SK-N-SH (cell line): Measurements from ENCODE around the gene COL26A1. TPM values are rescaled to one million over a fixed set of nuclear protein-coding genes. Genes with fewer than 3 reads are reported as not detected.

ENCODE experiments used
- CTCF ChIA-PET: fragments of 300-600, 350-600 bp; formaldehyde crosslinking; extraction: SDS; loops from one replicate; lab custom pipeline; 2021; lab: Yijun Ruan, JAX
- POLR2A ChIA-PET: fragments of 350-600 bp; sonication (Branson Sonifier 250); formaldehyde crosslinking; extraction: SDS; loops from one replicate; lab custom pipeline; 2020; ENCODE audit warnings: antibody characterized with exemption, inconsistent platforms; lab: Yijun Ruan, JAX
- DNase-seq: peaks from one replicate; pipeline ENCODE4 v3.0.0; 2012
- H2AFZ ChIP-seq: fragments of 200-600 bp; sonication (generic); 2 replicates; pipeline ENCODE4 v1.8.1; 2016; ENCODE audit warnings: antibody characterized with exemption, mild to moderate bottlenecking, low read depth
- H3F3A ChIP-seq: fragments of 200-600 bp; sonication (generic); replicated peaks from 2 replicates; pipeline ENCODE3; 2016; ENCODE audit warnings: antibody characterized with exemption, mild to moderate bottlenecking; ENCODE audit not compliant: insufficient read depth
- H3K27ac ChIP-seq, 2 experiments: fragments of 200-500 bp in 1 of 2; fragments of 200-600 bp in 1 of 2; sonication (Bioruptor generic) in 1 of 2; sonication (generic), shearing (Covaris generic) in 1 of 2; 2 replicates each; pipeline versions ENCODE4 v1.5.1 to v1.6.1; 2014 to 2016; ENCODE audit warnings: low read depth in 2 of 2, inconsistent platforms in 1 of 2, low read length in 1 of 2, mild to moderate bottlenecking in 1 of 2, mixed read lengths in 1 of 2
- H3K27me3 ChIP-seq: fragments of 200-600 bp; sonication (generic), shearing (Covaris generic); 2 replicates; pipeline ENCODE4 v1.6.1; 2016; ENCODE audit warnings: mixed run types; ENCODE audit not compliant: insufficient read depth
- H3K36me3 ChIP-seq, 2 experiments: fragments of 200-500 bp in 1 of 2; fragments of 200-600 bp in 1 of 2; sonication (Bioruptor generic) in 1 of 2; sonication (generic) in 1 of 2; replicated peaks in 1 of 2; 2 replicates each; pipeline versions ENCODE3 to v1.5.1; 2014 to 2016; ENCODE audit warnings: low read length in 1 of 2, mild to moderate bottlenecking in 1 of 2; ENCODE audit not compliant: insufficient read depth in 2 of 2, control insufficient read depth in 1 of 2
- H3K4me1 ChIP-seq, 2 experiments: fragments of 200-500 bp in 1 of 2; fragments of 200-600 bp in 1 of 2; sonication (Bioruptor generic) in 1 of 2; sonication (generic), shearing (Covaris generic) in 1 of 2; 2 replicates each; pipeline versions ENCODE4 v1.5.1 to v1.6.1; 2014 to 2016; ENCODE audit warnings: low read depth in 1 of 2, low read length in 1 of 2, mixed run types in 1 of 2; ENCODE audit not compliant: insufficient read depth in 2 of 2, control insufficient read depth in 1 of 2
- H3K4me2 ChIP-seq: fragments of 200-600 bp; sonication (generic), shearing (Covaris generic); 2 replicates; pipeline ENCODE4 v1.6.1; 2017; ENCODE audit warnings: mixed run types
- H3K4me3 ChIP-seq, 2 experiments: fragments of 200-500 bp in 1 of 2; fragments of 200-600 bp in 1 of 2; sonication (Bioruptor generic) in 1 of 2; sonication (generic), shearing (Covaris generic) in 1 of 2; 2 replicates each; pipeline versions ENCODE4 v1.5.1 to v1.8.1; 2014 to 2016; ENCODE audit warnings: low read depth in 2 of 2, inconsistent platforms in 1 of 2, low read length in 1 of 2, mild to moderate bottlenecking in 1 of 2, mixed read lengths in 1 of 2, moderate library complexity in 1 of 2
- H3K79me2 ChIP-seq: fragments of 200-600 bp; sonication (generic); 2 replicates; pipeline ENCODE4 v1.8.1; 2017; ENCODE audit warnings: mild to moderate bottlenecking; ENCODE audit not compliant: insufficient read depth
- H3K9ac ChIP-seq: fragments of 200-600 bp; sonication (generic); 2 replicates; pipeline ENCODE4 v1.6.1; 2017; ENCODE audit warnings: mixed run types
- H3K9me2 ChIP-seq: fragments of 200-600 bp; sonication (generic); 2 replicates; pipeline ENCODE4 v1.6.1; 2017; ENCODE audit warnings: mixed run types
- H3K9me3 ChIP-seq: fragments of 200-600 bp; sonication (generic); 2 replicates; pipeline ENCODE4 v1.6.1; 2017; ENCODE audit warnings: mixed run types, mild to moderate bottlenecking, moderate library complexity
- H4K20me1 ChIP-seq: fragments of 200-600 bp; sonication (generic); 2 replicates; pipeline ENCODE4 v1.6.1; 2017; ENCODE audit warnings: mild to moderate bottlenecking, mixed run types; ENCODE audit not compliant: insufficient read depth
- CHD2 ChIP-seq: fragments of 150-350 bp; IDR thresholded peaks from 2 replicates; pipeline ENCODE4 v1.6.1; 2018; ENCODE audit warnings: low read length; ENCODE audit not compliant: partially characterized antibody
- ELF1 ChIP-seq: IDR thresholded peaks from 2 replicates; pipeline ENCODE4 v1.4.0; 2012
- EZH2phosphoT487 ChIP-seq: fragments of 200-600 bp; sonication (generic); IDR thresholded peaks from 2 replicates; pipeline ENCODE4 v1.6.1; 2017; ENCODE audit warnings: low read depth, mixed run types, mild to moderate bottlenecking, antibody characterized with exemption, moderate library complexity, borderline replicate concordance
- FOSL2 ChIP-seq: IDR thresholded peaks from 2 replicates; pipeline ENCODE4 v1.4.0; 2012; ENCODE audit warnings: low read depth, mild to moderate bottlenecking, moderate library complexity, borderline replicate concordance
- GATA2 ChIP-seq: sonication (generic); formaldehyde crosslinking; IDR thresholded peaks from 2 replicates; pipeline ENCODE4 v1.5.0; 2020; ENCODE audit warnings: mild to moderate bottlenecking, missing genetic modification reagents
- IRF3 ChIP-seq: fragments of 150-350 bp; IDR thresholded peaks from 2 replicates; pipeline ENCODE4 v1.6.1; 2016; ENCODE audit warnings: mild to moderate bottlenecking, low read depth, low read length
- JUND ChIP-seq: IDR thresholded peaks from 2 replicates; pipeline ENCODE4 v1.4.0; 2012
- MAX ChIP-seq: IDR thresholded peaks from 2 replicates; pipeline ENCODE4 v1.4.0; 2012; ENCODE audit warnings: low read depth
- MEF2A ChIP-seq: IDR thresholded peaks from 2 replicates; pipeline ENCODE4 v1.4.0; 2012; ENCODE audit warnings: low read depth, borderline replicate concordance
- MXI1 ChIP-seq: IDR thresholded peaks from 2 replicates; pipeline ENCODE4 v1.6.1; 2012; ENCODE audit warnings: mild to moderate bottlenecking, low read depth, low read length, improper control_type of control experiment
- NFIC ChIP-seq: IDR thresholded peaks from 2 replicates; pipeline ENCODE4 v1.4.0; 2012; ENCODE audit warnings: borderline replicate concordance
- NRF1 ChIP-seq: IDR thresholded peaks from 2 replicates; pipeline ENCODE4 v1.6.1; 2012; ENCODE audit warnings: low read depth, mild to moderate bottlenecking, low read length
- POLR2AphosphoS5 ChIP-seq: IDR thresholded peaks from 2 replicates; pipeline ENCODE4 v1.6.1; 2012; ENCODE audit warnings: low read depth, low read length
- RCOR1 ChIP-seq: fragments of 150-350 bp; IDR thresholded peaks from 2 replicates; pipeline ENCODE4 v1.6.1; 2017; ENCODE audit warnings: antibody characterized with exemption, low read length
- SIN3A ChIP-seq: IDR thresholded peaks from 2 replicates; pipeline ENCODE4 v1.6.1; 2012; ENCODE audit warnings: low read depth, mild to moderate bottlenecking, low read length, moderate library complexity, borderline replicate concordance
- TEAD4 ChIP-seq: IDR thresholded peaks from 2 replicates; pipeline ENCODE4 v1.4.0; 2012; ENCODE audit warnings: mild to moderate bottlenecking, borderline replicate concordance; ENCODE audit not compliant: insufficient read depth
- USF1 ChIP-seq: IDR thresholded peaks from 2 replicates; pipeline ENCODE4 v1.4.0; 2012; ENCODE audit warnings: low read depth, borderline replicate concordance
- USF2 ChIP-seq: fragments of 150-350 bp; IDR thresholded peaks from 2 replicates; pipeline ENCODE4 v1.6.1; 2017; ENCODE audit warnings: antibody characterized with exemption, low read length, low read depth, borderline replicate concordance
- YY1 ChIP-seq: IDR thresholded peaks from 2 replicates; pipeline ENCODE4 v1.4.0; 2012; ENCODE audit warnings: low read depth, mild to moderate bottlenecking
- ZBTB33 ChIP-seq: IDR thresholded peaks from 2 replicates; pipeline ENCODE4 v1.4.0; 2012; ENCODE audit warnings: low read depth, borderline replicate concordance
- WGBS: methylation state at CpG from one replicate; pipeline ENCODE4 v1.1.6; 2017; ENCODE audit warnings: low lambda C conversion rate; 5-methylcytosine and 5-hydroxymethylcytosine counted together
- polyA plus RNA-seq, 3 experiments: library from polyadenylated mRNA; depleted of rRNA; stranded (reverse); fragments of >200 nt; gene quantifications; 2 replicates each; pipeline ENCODE4 v1.2.3, GENCODE V29; 2012

COL26A1 gene
- polyA plus RNA-seq, 1 of the 3 experiments (the other 2 are of a cell fraction), result 0.05 TPM

GRCh38 chr7:101419831-101420230 is 57.2 kb downstream of the COL26A1 start:
- Histone ChIP-seq H3K4me2 (no peak overlapping the region), H3F3A (no peaks in the 10 kb centered on the region), H3K9ac (no peak overlapping the region), H3K9me3 (no peaks in the 10 kb centered on the region), H3K27me3 (peaks cover 42% of the 10 kb centered on the region), H3K9me2 (no peaks in the 10 kb centered on the region), H3K36me3 (no peaks in the 10 kb centered on the region), H3K4me3 (no peak overlapping the region), H3K27ac (no peak overlapping the region), H3K79me2 (no peaks in the 10 kb centered on the region), H2AFZ (no peak overlapping the region), H3K4me1 (no peaks in the 10 kb centered on the region), H4K20me1 (no peaks in the 10 kb centered on the region)
- no peak for TF ChIP-seq ZBTB33
- TF ChIP-seq NRF1, result no peak
- no peak for TF ChIP-seq POLR2AphosphoS5
- no peak for TF ChIP-seq IRF3
- no peak for TF ChIP-seq MEF2A
- no peak for TF ChIP-seq RCOR1
- TF ChIP-seq USF1, result no peak
- TF ChIP-seq MXI1, result no peak
- TF ChIP-seq CHD2, result no peak
- TF ChIP-seq YY1, result no peak
- no peak for TF ChIP-seq NFIC
- TF ChIP-seq USF2, result no peak
- TF ChIP-seq FOSL2, result no peak
- no peak for TF ChIP-seq MAX
- no peak for TF ChIP-seq JUND
- TF ChIP-seq GATA2 (CRISPR knock-in tag), result no peak
- no peak for TF ChIP-seq SIN3A
- no peak for TF ChIP-seq EZH2phosphoT487
- no peak for TF ChIP-seq TEAD4
- no peak for TF ChIP-seq ELF1
- CTCF ChIA-PET, result interaction anchor here (1.1 to 4.7 kb wide), 4 partner anchors 8 to 88 kb away, joined by 3 to 38 read pairs (median 4); no protein-coding TSS in a partner anchor
- POLR2A ChIA-PET, result no interaction called here
- 72% methylated on average over 16 of the region's 16 CpGs for WGBS
- peak; percentile 14 for DNase-seq
